ENCODE data around the gene SELENOM. TPM values are rescaled to one million over a fixed set of nuclear protein-coding genes. Genes with fewer than 3 reads are reported as not detected.

Gene SELENOM
- total RNA-seq, 2 donors from 2014 or later, result 27.1 to 61.7 TPM

DNA sequence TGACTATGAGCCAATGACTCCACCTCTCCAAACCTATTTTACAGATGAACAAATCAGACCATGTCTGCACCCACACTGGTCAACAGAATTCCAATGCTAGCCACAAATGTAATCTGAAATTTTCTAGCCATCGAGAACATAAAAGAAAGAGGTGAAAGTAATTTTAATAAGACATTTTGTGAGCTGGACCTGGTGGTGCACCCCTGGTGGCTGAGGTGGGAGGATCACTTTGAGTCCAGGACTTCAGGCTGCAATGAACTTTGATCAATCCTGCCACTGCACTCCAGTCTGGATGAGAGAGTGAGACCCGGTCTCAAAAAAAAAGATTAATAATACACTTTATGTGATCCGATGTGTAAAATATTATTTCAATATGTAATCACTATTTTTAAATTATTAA is 43.2 kb upstream of the SELENOM start:
- no peak overlapping the region for H3K9ac ChIP-seq (ENCODE audit: low read depth in 2 of 2, low read length in 2 of 2)
- no peaks in the 10 kb centered on the region for H3K36me3 ChIP-seq
- H3K4me3 ChIP-seq, result no peak overlapping the region
- intact Hi-C loops (cut with DNase I), result no loop called here
- TF ChIP-seq CTCF (IDR thresholded peaks at IDR 0.05), result no peak
- no peak overlapping the region for H3K27ac ChIP-seq
- no peaks in the 10 kb centered on the region for H3K4me1 ChIP-seq
- H3K9me3 ChIP-seq, result no peaks in the 10 kb centered on the region
- DNase-seq, result no peak
- H3K27me3 ChIP-seq, result no peaks in the 10 kb centered on the region

DNA sequence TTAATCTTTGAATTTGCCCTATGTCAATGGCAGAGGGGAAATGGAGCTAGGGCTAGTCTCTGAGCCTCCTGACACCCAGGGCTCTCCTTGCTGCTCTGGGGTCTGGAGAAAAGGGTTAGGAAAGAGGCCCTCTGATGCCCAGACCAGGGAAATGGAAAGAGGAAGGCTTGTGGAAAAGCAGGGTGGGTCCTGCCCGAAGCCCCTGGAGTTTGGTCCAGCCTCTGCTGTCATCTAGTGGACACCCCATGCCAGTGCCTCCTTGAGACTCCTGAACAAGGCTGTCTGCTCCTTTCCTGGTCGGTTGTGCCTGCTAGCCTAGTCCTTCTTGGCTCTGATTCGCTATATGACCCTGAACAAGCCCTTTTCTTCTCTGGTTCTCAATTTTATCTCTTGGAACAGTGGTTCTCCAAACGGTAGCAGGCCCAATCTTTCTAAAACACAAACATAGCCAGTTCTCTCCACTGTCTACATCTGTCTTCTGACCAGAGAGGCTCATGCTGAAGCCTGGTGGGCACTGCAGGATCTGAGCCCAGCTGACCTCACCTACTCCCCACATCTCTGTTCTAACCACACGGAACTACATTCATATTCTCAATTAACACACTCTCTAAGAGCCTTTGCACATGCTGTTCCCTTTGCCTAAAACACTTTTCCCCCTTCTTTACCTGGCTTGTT is 41.7 kb upstream of the SELENOM start:
- no peaks in the 10 kb centered on the region for H3K4me1 ChIP-seq
- intact Hi-C loops (cut with DNase I), result loop anchor here (2.0 to 5.0 kb wide), 2 partner anchors 42 to 202 kb away; partner anchors contain the start of gene SELENOM
- TF ChIP-seq CTCF (IDR thresholded peaks at IDR 0.05), result peak; percentile 86
- H3K27me3 ChIP-seq, result no peaks in the 10 kb centered on the region
- peak; percentile 76 for DNase-seq
- no peak overlapping the region for H3K27ac ChIP-seq
- H3K9ac ChIP-seq (ENCODE audit: low read depth in 2 of 2, low read length in 2 of 2), result no peak overlapping the region
- no peak overlapping the region for H3K4me3 ChIP-seq
- H3K9me3 ChIP-seq, result no peaks in the 10 kb centered on the region
- no peaks in the 10 kb centered on the region for H3K36me3 ChIP-seq

- Histone ChIP-seq H3K9ac (ENCODE audit: low read depth in 2 of 2, low read length in 2 of 2) (no peak overlapping the region), H3K4me1 (no peaks in the 10 kb centered on the region), H3K36me3 (no peaks in the 10 kb centered on the region), H3K27ac (no peak overlapping the region), H3K4me3 (no peak overlapping the region), H3K9me3 (no peaks in the 10 kb centered on the region), H3K27me3 (no peaks in the 10 kb centered on the region)
- intact Hi-C loops (cut with DNase I), result loop anchor here (2.0 to 5.0 kb wide), 2 partner anchors 41 to 202 kb away; partner anchors contain the start of gene SELENOM
- no peak for TF ChIP-seq CTCF (IDR thresholded peaks at IDR 0.05)
- no peak for DNase-seq
These were observed 41.1 kb upstream of the SELENOM start for GRCh38 chr22:31148488-31148887.

DNA sequence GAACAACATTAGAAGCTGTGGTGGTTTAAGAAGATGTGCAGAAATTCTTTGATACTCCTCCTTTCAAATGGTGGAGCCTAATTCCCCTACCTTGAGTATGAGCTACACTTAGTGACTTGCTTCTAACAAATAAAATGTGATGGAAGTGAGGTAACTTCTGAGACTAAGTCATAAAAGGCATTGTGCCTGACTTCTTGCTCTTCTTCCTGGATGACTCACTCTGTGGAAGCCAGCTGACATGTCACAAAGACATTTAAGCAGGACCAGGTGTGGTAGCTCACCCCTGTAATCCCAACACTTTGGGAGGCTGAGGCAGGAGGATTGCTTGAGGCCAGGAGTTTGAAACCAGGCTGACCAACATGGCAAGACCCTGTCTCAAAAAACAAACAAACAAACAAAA is 36.9 kb upstream of the SELENOM start:
- DNase-seq, result no peak

GRCh38 chr22:31143537-31143936 is 36.2 kb upstream of the SELENOM start:
- no peak overlapping the region for H3K27ac ChIP-seq
- no peaks in the 10 kb centered on the region for H3K4me1 ChIP-seq
- TF ChIP-seq CTCF (IDR thresholded peaks at IDR 0.05), result no peak
- H3K4me3 ChIP-seq, result no peak overlapping the region
- intact Hi-C loops (cut with DNase I), result no loop called here
- no peaks in the 10 kb centered on the region for H3K36me3 ChIP-seq
- no peak for DNase-seq
- no peaks in the 10 kb centered on the region for H3K27me3 ChIP-seq
- no peak overlapping the region for H3K9ac ChIP-seq (ENCODE audit: low read depth in 2 of 2, low read length in 2 of 2)
- H3K9me3 ChIP-seq, result no peaks in the 10 kb centered on the region

More for the DNA sequence above, 36.9 kb upstream of the SELENOM start:
- H3K9me3 ChIP-seq, result no peaks in the 10 kb centered on the region
- H3K27ac ChIP-seq, result no peak overlapping the region
- TF ChIP-seq CTCF (IDR thresholded peaks at IDR 0.05), result no peak
- intact Hi-C loops (cut with DNase I), result no loop called here
- no peaks in the 10 kb centered on the region for H3K27me3 ChIP-seq
- H3K9ac ChIP-seq (ENCODE audit: low read depth in 2 of 2, low read length in 2 of 2), result no peak overlapping the region
- H3K4me1 ChIP-seq, result no peaks in the 10 kb centered on the region
- H3K4me3 ChIP-seq, result no peak overlapping the region
- H3K36me3 ChIP-seq, result no peaks in the 10 kb centered on the region

All from colonic mucosa (tissue), 4 donors.